T1000 (cell line): ENCODE data around the gene SMIM43.
"Not testable (repeated sequence)": the region's sequence is repeated elsewhere in the genome, so short reads cannot be mapped to it uniquely, and the experiment has no call there.

Experiments
- DNase-seq: peaks from one replicate; lab custom pipeline; 2025; ENCODE audit warnings: mixed read lengths; lab: John Stamatoyannopoulos, UW

Gene SMIM43

DNA sequence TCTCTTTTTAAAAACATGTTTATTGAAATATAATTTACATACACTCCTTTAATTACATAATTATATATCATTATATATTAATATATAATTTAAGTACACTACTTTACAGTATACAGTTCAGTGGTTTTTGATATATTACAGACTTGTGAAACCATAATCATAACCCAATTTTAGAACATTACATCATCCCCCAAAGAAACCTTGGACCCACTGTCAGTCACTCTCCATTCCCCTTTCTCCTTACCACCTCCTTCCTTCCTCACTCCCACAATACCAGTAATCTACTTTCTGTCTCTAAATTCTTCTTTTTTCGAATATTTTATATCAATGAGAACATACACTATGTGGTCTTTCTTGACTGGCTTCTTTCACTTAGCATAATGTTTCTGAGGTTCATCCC is 18.2 kb upstream of the SMIM43 start:
- DNase-seq, result no peak

DNA sequence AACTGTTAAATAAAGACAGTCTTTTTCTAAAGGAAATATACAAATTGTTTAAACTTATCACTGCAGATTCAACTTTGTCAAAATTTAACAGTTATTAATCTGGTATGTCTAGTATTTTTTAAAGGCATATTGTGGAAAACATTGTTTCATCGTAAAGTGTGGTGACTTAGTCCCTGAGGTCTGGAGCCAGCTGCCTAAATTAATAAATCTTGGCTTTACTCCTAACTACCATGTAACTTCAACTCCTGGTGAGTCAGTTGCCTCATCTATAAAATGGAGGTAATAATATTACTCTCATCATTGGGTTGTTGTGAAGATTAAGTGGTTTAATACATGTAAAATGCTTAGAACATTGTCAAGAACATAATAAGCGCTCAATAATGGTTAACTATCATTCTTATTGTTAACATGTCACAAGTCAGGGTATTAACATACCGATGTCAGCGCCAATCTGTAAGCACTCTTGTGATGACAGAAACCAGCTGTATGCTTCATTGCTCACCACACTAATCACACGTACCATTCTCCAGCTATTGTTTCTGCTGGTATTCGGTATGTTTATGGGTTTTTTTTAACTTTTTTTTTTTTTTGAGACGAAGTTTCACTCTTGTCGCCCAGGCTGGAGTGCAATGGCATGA is 14.1 kb upstream of the SMIM43 start:
- DNase-seq, result no peak

DNA sequence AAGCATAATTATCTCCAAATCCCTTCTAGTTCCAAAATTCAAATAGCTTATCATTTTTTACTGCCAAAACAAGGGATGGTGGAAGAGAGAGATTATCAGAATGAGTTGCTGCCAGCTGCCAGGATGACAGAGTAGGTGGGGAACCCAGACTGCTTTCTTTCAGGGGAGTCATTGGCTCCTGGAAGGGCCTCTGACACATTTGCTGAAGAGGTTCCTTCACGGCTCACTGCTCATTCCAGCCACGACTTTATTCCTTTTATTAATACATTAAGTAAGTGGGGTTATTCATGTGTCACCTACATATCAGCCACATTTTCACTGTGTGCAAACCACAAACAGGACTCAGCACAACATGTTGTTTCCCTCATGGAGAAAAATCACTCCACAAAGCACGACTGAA is 12.7 kb upstream of the SMIM43 start:
- no peak for DNase-seq

DNA sequence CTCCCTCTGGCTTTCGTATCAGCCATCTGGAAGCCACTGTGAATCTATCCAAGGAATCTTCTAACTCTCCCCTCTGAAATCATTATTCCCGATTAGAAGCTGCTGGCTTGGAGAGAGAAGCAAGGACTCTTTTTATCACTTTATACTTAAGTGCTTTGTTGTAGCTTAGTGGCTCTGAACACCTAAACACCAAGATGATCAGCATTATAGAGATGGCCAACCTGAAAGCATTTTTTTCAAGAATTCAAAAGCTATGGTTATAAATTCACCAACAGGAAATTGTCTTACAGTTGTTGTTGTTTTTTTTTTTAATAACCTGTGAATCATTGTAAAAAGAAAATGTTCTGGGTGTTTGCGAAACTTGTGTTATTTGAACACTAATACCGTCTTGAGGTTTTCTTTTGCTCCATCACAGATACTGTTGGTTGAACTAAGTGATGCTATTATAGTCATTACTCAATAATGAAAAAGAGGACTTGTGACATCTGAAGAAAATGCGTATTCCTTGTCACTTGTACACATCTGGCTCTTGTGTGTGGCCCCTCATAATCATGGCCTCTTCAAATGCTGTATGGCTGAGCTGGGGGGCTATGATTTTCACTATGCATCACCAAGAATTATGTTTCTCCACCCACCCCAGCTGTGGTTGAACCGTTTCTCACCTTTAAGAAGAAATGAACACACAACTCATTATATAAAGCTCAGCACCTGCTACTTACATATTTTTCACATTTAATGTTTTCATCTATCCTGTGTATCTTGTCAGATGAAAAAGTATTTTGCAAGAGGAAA is 11.8 kb upstream of the SMIM43 start:
- DNase-seq, result no peak

DNA sequence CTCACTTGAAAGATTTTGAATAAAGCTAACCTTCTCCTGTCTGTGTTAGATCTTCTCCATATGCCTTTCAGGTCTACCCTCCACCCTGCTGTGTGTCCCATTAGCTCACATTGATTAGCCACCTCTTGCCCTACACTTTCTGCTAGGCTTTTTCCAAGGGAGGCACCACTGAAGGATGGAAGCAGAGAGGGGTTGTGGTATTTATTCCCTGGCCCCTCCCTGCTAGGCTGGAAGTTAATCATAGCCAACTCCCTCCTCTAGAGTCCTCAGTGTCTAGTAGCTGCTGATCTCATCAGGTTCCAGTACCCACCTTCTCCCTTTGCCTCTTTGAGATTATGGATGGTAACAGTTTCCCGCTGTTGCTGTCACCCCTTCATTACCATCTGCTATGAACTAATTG is 8.9 kb upstream of the SMIM43 start:
- DNase-seq, result no peak

DNA sequence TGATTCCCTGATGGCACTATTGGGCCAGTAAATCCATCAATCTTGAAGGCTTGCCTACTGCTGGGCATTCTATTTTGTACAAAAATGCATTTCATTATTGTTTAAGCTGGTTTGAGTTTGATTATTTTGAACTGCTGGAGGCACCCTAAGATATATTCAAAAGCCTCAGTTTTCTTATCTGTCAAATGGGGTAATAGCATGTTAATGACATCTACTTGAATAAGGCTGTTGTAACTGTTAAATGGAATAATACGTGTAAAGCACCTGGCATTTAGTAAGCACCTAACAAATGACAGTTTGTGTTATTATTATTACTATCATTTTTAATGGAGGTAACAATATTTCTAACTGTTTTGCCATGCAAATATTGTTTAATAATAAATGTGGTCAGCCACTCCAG is 6.9 kb upstream of the SMIM43 start:
- DNase-seq, result no peak

DNA sequence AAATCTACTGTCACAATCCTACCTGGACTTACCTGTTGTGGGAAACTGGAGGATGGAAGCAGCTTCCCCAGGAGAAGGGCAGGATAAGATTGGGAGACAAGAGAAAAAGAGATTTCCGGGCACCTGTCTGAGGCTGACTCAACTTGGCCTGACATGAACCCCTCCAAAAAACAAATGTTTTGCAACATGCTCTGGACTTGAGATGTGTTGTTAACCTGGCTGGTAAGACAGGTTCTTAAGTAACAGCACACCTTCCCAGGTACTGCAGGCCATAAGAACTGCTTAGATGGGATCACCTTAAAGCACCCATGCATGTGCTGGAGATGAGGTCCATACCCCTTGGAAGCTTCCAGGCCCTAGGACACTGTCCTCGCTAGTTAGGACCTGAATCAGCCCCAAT is 4.4 kb upstream of the SMIM43 start:
- no peak for DNase-seq

DNA sequence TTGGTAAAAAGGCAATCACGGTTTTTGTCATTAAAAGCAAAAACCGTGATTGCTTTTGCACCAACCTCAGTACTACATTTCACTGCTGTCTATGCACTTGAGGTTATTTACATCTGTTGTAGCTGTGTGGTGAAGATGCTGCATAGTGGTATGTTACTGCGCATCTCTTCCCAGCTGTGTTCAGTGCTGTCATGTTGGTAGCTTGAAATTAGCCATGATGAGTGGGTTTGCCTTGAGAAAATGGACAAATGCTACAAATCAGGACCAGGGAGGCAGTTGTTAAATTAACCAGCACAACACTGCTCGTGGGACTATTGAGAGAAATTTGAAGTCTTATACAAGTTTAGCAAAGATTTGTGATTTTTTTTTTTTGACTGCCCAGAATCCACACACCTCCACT is 2.2 kb upstream of the SMIM43 start:
- DNase-seq, result no peak

DNA sequence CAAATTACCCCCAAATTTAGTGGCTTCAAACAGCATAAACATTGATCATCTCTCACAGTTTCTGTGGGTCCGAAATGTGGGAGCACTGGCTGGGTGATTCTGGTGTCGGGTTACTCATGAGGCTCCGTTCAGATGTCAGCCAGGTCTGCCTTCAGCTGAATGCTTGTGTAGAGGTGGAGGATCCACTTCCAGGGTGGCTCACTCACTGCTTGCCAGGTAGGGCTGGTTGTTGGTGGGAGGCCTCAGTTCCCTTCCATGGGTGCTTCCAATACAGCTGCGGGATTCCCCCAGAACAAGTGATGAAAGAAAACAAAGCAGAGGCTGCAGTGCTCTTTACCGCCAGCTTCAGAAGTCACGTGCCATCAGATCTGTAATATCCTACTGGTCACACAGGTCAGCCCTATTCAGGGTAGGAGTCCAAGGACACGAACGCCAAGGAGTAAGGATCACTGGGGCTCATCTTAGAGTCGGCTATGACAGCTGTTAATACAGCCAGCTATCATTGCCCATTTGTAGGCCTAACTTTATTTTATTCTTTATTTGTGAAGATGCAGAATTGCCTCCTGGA is 1.1 kb upstream of the SMIM43 start:
- DNase-seq, result no peak

DNA sequence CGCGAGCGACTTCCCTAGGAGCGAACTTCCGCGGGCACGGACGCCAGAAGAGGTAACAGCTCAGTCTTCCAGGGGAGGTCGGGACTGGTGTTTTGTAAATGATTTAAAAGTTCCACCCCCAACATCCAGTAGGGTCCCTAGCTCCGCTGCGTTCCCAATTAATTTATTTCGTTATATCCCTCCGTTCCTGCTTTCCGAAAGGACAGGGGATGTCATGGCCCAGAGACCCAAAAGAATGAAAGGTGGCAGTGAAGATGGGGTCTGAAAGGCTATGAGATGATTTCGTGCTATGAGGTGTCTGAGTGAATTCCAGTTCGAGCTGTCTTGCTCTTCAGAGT is 373 bp upstream of the SMIM43 start:
- DNase-seq, result no peak

DNA sequence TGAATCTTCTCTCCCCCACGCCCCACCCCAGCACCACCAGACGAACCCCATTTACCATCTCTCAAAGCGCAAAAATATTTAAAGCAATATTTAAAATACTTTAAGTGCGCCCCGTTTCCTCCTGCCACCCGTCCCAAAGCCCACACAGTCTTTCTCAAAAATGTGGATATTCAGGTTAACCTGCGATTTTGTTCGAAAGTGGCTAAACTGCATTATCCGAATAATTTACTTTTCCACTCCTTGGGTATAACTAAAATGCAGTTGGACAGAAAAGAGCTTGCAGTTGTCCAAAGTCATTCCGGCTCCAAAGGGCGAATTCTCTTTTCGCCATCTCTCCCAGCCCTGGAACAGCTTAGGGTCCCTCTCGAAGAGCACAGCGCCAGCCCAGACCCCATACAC is 662 bp downstream of the SMIM43 start:
- DNase-seq, result no peak

DNA sequence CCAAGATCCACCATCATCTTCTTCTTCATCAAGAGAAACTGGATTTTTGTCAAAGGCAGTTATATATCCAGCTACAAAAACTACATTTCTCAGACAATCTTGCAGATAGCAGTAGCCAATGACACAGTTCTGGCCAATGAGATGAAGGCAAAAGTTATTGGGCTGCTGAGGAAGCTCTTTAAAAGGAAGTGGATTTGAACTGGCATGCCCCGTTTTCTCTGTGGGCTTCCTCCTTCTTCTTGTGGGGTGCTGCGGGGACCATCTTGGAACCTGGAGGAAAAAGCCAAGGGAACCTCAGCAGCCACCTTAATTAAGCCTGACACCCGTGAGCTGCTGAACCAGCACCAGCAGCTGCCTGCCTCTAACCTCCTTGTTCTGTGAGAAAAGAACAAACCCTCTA is 4.8 kb downstream of the SMIM43 start:
- DNase-seq, result no peak

DNA sequence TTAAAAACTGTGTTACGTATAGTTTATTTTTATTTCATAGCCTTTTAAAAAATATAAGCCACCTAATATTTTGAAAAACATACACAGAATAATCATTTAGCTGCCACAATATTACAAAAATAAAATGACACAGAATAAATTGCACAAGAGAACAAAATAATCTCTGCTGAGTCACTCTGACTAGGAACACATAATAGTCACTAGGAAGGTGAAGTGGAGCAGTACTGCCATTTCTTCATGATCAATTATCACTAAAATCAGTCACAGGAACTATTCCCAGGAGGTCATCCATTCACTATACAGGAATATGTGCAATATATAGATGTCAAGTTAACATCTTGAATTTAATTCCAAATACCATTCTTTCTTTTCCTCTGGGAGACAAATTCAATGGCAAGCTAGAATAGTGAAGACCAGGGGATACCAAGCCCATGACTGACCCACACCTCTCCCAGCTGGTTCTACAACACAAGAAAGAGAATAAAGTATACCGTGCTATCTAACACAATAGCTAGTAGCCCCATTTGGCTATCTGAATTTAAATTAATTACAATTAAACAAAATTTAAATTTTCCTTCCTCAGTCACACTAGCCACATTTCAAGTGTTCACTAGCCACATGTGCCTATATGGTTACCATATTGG is 5.9 kb downstream of the SMIM43 start:
- no peak for DNase-seq

DNA sequence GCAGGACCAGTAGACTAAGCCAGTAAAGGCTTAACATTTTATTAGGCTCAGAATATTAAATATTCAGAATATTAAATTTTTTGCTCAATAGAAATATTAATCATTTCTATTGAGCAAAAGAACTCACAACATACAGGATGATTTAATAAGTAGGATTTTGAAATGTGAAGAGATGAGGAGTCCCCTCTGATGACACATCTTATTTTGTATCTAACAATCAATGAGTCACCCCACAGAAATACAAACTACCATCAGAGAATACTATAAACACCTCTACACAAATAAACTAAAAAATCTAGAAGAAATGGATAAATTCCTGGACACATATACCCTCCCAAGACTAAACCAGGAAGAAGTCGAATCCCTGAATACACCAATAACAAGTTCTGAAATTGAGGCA is 12.8 kb downstream of the SMIM43 start:
- not testable (repeated sequence) for DNase-seq

DNA sequence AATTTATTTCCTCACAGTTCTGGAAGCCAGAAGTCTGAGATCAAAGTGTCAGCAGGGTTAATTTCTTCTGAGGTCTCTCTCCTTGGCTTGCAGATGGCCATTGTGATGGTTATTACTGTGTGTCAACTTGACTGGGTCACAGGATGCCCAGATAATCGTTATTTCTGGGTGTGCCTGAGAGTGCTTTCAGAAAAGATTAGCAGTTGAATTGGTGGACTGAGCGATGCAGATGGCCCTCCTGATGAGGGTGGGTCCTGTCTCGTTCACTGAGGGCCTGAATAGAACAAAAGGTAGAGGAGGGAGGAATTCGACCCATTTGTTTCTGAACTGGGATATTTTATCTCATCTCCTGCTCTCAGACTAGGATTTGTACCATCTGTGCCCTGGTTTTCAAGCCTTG is 15.7 kb downstream of the SMIM43 start:
- no peak for DNase-seq

DNA sequence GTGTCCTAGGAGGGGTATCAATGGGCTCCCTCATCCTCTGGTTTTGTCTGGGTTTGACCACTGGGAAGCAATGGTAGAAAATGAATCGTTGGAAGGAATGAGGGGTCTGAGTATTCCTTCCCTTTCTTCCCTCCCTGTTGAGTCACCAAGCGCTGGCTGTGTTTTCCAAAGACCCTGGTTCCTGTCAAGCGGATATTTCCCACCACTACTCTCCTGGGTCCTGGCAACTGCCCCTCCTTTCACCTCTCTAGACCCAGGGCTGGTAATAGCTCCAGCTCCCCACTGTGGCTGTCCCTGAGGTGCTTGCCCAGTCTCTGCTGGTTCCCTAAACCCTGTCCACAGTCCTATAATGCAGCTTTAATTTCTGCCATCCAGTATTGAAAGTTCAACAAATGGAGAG is 22.2 kb downstream of the SMIM43 start:
- no peak for DNase-seq

DNA sequence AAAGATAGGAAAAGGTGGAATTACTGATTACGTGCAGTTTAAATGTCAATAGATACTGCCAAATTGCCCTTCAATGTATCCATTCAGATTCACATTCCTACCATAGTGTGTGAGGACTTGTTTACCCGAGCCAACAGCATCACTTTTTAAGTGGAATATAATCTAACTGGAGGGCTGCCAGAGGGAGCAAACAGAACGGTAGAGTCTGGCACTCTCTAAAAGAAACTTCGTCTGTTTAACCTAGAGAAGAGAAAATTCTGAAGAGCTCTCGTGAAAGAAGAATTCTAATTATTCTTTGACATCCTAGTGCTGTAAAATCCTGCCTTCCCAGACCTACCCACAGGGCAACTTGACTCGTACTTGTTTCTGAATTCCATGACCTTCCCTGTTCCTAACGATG is 23.2 kb downstream of the SMIM43 start:
- no peak for DNase-seq

DNA sequence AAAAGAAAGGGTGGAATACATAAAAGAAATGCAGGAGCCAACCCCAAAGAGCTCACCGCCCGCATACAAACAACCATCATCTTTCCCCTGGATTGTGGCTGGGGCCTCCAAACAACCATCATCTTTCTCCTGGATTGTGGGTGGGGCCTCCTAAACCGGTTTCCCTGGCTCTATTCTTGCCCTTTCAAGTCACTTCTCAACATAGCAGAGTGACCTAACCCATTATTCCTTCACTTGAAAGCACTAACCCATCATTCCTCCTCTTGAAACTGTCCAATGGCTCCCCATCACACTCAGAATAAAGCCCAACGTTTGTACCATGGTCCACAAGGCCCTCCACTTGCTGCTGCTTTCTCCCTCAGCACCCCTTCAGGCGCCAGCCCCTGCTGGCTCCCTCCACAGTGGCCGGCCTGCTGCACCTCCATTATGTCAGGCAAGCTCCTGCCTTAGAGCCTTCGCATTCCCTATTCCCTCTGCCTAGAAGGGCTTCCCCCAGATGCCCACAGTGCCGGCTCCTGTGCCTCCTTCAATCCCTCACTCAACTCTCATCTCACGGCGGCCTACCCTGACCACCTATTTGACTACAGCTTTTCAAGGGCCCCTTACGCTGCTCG is 24.1 kb downstream of the SMIM43 start:
- no peak for DNase-seq

DNA sequence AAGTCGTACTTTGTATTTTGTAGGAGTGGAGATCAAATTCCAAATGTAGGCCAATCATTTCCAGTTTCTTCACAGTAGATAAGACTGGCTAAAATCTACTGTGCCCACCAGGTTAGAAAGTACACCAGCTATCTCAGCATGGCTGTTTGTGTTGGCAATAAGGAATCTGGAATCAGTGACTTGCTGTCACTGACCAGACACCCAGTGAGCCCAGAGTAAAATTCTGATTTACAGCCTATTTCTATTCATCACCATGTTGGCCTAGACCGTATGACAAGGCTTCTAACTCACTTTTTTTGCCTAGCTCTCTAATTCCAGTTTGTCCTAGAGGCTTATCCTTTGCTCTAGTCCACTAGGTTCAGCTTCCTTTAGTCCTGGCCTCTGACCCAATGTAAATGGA is 25.4 kb downstream of the SMIM43 start:
- DNase-seq, result no peak

DNA sequence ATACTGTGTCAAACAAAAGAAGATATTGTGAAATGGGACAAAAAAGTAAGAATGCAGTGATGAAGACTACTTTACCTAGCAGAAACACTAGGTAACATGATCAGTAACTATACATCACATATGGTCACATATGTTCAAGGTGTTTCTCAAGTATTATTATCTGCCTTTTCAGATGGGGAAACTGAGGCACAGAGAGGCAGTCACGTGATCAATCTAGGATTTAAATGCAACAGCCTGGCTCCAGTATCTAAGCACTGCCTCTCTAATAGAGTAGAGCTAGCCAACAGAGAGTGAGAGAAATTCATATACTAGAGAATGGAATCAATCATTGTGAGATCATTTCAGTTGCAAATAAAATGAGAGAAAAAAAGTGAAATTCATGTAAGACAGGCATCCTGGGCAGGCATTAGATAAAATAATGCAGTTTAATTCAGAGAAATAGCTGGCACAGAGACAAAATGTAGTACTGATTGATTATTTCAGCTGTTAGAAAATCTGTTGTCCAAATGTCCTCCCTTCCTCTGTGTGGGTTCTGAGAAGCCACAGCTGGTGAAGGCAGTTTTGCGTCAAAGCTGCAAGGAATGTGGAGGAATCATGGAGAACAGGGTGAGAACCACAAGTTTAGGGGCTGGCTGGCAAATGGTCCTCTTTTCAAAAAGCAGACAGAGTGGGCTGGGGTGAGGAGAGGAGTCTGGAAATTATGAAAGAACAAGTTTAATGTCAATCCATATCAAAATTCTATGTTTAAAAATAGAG is 26.0 kb downstream of the SMIM43 start:
- DNase-seq, result no peak

DNA sequence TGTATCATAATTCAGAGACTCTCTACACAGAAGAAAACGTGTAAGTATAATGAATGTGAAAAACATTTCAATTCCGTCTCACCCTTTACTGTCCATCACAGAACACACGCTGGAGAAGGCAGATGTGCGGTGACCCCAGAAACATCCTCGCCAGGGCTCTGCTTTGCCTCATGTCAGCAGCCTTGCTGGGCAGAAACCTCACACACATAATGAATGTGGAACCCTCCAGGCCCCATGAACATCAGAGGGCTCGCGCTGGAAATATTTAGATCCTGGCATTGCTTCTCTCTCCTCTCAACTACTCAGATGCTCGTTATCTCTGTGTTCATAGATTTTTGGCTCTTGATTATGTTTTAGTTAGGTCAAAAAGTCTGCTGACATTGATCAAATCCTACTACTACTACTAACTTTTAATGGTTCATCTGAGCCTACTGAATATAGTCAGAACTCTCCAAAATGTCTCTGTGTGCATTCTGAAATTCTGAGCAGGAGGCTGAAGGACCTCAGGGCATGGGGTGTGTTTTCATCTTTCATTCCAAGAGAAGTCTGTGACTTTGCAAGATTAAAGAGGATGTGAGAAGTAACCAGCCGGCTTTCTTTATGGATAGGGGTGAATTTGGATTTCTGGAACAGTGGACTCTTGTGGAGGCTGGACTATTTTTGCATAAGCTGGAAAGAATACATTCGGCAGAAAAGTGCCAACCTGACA is 27.0 kb downstream of the SMIM43 start:
- no peak for DNase-seq
